ENCODE data around the gene ARHGEF40.

Gene ARHGEF40

GRCh38 chr14:21098892-21099595 is 28.9 kb downstream of the ARHGEF40 start:
- Mint-ChIP-seq H3K36me3 (ENCODE audit: low read depth) (no peaks in the 10 kb centered on the region), H3K27ac (no peak overlapping the region), H3K9me3 (no peaks in the 10 kb centered on the region), H3K4me3 (peak overlapping the region; percentile 86), H3K27me3 (ENCODE audit: low read depth) (peaks cover 13% of the 10 kb centered on the region), H3K4me1 (ENCODE audit: low read depth) (peaks cover 32% of the 10 kb centered on the region)
- no peak for DNase-seq (ENCODE audit: low spot score)

- no peak overlapping the region for H3K27ac Mint-ChIP-seq
- peaks cover 13% of the 10 kb centered on the region for H3K27me3 Mint-ChIP-seq (ENCODE audit: low read depth)
- no peak for DNase-seq (ENCODE audit: low spot score)
- H3K4me1 Mint-ChIP-seq (ENCODE audit: low read depth): peaks cover 33% of the 10 kb centered on the region
- H3K9me3 Mint-ChIP-seq: no peaks in the 10 kb centered on the region
- peak overlapping the region; percentile 86 for H3K4me3 Mint-ChIP-seq
- H3K36me3 Mint-ChIP-seq (ENCODE audit: low read depth): no peaks in the 10 kb centered on the region
Observed at GRCh38 chr14:21099596-21099985, 29.5 kb downstream of the ARHGEF40 start.

GRCh38 chr14:21100931-21101330 is 30.8 kb downstream of the ARHGEF40 start, which contains the start of gene TMEM253:
Gene TMEM253, plus strand, starts transcription at chr14:21101066. Its CDS starts 278 bp downstream, at chr14:21101344.
- peak within 1 kb of the TSS; percentile 89 for H3K4me3 Mint-ChIP-seq
- H3K4me1 Mint-ChIP-seq (ENCODE audit: low read depth): peaks cover 37% of the 10 kb centered on the region
- no peak for DNase-seq (ENCODE audit: low spot score)
- no peak within 1 kb of the TSS for H3K27ac Mint-ChIP-seq
- H3K36me3 Mint-ChIP-seq (ENCODE audit: low read depth): no peaks in the 10 kb centered on the region
- H3K9me3 Mint-ChIP-seq: no peaks in the 10 kb centered on the region
- peaks cover 13% of the 10 kb centered on the region for H3K27me3 Mint-ChIP-seq (ENCODE audit: low read depth)

GRCh38 chr14:21101802-21102413 is 31.8 kb downstream of the ARHGEF40 start:
- H3K9me3 Mint-ChIP-seq: no peaks in the 10 kb centered on the region
- H3K27me3 Mint-ChIP-seq (ENCODE audit: low read depth): peaks cover 13% of the 10 kb centered on the region
- H3K36me3 Mint-ChIP-seq (ENCODE audit: low read depth): no peaks in the 10 kb centered on the region
- DNase-seq (ENCODE audit: low spot score): peak; percentile 32
- H3K27ac Mint-ChIP-seq: peak overlapping the region; percentile 76
- peaks cover 40% of the 10 kb centered on the region for H3K4me1 Mint-ChIP-seq (ENCODE audit: low read depth)
- H3K4me3 Mint-ChIP-seq: peak overlapping the region; percentile 89

DNA sequence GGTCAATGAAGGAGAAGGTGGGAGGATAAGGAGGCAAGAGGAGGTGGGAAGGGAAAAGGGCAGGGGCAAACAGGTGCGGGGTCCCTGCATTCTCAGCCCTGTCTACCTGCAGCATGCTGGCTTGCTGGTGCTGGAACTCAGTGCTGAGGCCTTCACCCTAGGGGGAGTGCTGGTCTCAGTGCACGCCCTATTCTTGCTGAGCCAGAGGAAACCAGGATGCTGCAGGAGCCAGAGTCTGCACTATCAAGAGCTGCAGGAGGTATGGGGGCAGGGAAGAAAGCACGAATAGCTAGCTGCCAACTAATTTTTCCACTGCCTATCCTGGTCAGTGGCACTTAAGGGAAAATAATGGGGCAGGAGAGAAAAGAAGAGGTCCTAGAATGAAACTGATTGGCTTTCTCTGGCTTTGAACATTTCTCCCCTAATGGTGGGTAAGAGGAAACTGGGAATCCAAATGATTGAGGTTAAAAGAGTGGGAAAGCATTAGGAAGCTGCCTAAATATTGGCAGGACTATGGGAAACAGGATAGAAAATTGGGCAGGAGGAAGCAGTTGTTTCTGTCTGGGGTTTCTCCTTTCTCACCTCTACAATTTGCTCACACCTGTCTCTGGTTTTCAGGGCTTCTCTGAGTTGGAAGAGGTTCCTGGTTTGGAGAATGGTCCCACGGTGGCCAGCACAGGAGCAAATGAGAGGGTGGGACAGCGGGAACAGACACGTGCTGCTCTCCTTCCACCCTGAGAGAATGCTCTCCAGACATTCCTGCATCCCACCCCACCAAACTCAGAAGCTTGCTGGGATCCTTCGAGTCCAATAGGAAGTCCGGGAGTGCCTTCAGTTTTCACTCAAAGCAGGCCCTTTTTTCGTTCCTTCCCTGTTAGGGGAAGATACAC is 32.7 kb downstream of the ARHGEF40 start:
- Mint-ChIP-seq H3K27ac (peak overlapping the region; percentile 94), H3K4me3 (peak overlapping the region; percentile 89), H3K4me1 (ENCODE audit: low read depth) (peaks cover 37% of the 10 kb centered on the region), H3K36me3 (ENCODE audit: low read depth) (no peaks in the 10 kb centered on the region), H3K9me3 (no peaks in the 10 kb centered on the region), H3K27me3 (ENCODE audit: low read depth) (peaks cover 8% of the 10 kb centered on the region)
- no peak for DNase-seq (ENCODE audit: low spot score)

DNA sequence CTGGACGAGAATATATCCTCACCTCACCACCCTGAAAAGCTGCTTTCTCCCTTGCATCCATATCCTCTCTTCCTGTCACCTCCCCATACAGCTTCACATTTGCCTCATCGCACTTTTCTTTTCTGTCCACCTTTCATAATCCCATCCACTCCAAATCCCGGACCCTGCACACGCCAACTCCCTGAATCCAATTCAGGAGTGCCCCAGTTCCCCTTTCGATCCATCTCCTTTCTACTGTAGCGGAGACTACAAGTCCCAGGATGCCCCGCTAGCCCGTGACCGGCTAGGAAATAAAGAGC is 33.3 kb downstream of the ARHGEF40 start:
- H3K4me3 Mint-ChIP-seq: peak overlapping the region; percentile 89
- H3K4me1 Mint-ChIP-seq (ENCODE audit: low read depth): peaks cover 37% of the 10 kb centered on the region
- peak overlapping the region; percentile 94 for H3K27ac Mint-ChIP-seq
- no peaks in the 10 kb centered on the region for H3K36me3 Mint-ChIP-seq (ENCODE audit: low read depth)
- peaks cover 8% of the 10 kb centered on the region for H3K27me3 Mint-ChIP-seq (ENCODE audit: low read depth)
- no peak for DNase-seq (ENCODE audit: low spot score)
- H3K9me3 Mint-ChIP-seq: no peaks in the 10 kb centered on the region

DNA sequence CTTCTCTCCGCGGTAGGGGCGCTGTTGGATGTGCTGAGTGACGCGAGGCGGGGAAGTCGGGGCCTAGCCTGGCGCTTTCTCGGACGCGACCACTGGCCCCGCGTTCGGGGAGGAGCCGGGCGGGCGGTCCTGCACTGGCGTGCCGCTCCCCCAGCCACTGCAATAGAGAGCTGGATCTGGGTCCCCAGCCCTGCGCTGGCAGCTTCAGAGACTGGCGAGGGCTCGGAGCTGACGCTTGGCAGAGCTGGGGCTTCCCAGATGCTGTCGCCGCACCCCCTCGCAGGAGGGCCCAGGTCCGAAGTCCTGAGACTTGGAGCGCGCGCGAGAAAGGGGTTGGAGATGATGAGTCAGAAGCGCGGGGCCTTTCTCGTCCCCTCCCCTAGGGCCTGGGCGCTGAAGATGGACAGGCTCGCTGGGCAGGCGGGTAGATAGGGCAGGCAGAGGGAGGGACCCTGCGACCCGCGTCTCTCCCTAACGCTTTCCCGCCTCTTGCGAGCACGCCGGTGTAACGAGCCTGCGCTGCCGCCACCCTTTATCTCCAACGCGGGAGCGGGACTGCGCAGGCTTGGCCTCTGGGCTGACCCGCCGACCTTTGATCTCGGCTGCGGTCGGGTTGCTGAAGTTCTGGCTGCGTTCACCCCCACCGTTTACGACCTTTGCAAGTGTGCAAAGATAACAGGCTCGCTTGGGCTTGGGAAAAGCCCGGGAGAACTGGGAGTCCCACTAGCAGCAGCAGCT is 33.8 kb downstream of the ARHGEF40 start:
- H3K4me1 Mint-ChIP-seq (ENCODE audit: low read depth): peaks cover 35% of the 10 kb centered on the region
- H3K4me3 Mint-ChIP-seq: peak overlapping the region; percentile 89
- peaks cover 6% of the 10 kb centered on the region for H3K27me3 Mint-ChIP-seq (ENCODE audit: low read depth)
- H3K27ac Mint-ChIP-seq: peak overlapping the region; percentile 94
- H3K36me3 Mint-ChIP-seq (ENCODE audit: low read depth): no peaks in the 10 kb centered on the region
- no peaks in the 10 kb centered on the region for H3K9me3 Mint-ChIP-seq
- peak; percentile 92 for DNase-seq (ENCODE audit: low spot score)

- Mint-ChIP-seq H3K27ac (peak overlapping the region; percentile 94), H3K9me3 (no peaks in the 10 kb centered on the region), H3K4me3 (peak overlapping the region; percentile 89), H3K4me1 (ENCODE audit: low read depth) (peaks cover 32% of the 10 kb centered on the region), H3K36me3 (ENCODE audit: low read depth) (no peaks in the 10 kb centered on the region), H3K27me3 (ENCODE audit: low read depth) (no peaks in the 10 kb centered on the region)
- peak; percentile 57 for DNase-seq (ENCODE audit: low spot score)
Observed at GRCh38 chr14:21104448-21105060, 34.5 kb downstream of the ARHGEF40 start.

DNA sequence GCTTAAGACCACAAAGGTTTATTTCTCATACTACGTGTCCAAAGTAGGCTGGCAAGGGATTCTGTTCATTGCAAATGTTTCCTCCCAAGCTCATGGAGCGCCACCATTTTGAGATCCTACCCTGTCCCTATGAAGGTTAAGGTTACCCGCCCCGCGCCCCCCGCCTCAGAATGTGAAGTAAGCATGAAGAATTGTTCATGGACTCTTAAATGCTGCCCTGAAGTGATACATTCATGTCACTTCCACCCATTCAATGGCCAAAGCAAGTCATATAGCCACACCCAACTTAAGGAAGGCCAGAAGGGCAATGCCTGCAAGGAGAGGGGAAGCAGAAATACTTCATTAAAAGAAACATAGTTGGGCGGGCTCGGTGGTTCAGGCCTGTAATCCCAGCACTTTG is 35.0 kb downstream of the ARHGEF40 start:
- H3K4me1 Mint-ChIP-seq (ENCODE audit: low read depth): peaks cover 35% of the 10 kb centered on the region
- no peaks in the 10 kb centered on the region for H3K36me3 Mint-ChIP-seq (ENCODE audit: low read depth)
- DNase-seq (ENCODE audit: low spot score): no peak
- H3K9me3 Mint-ChIP-seq: no peaks in the 10 kb centered on the region
- no peaks in the 10 kb centered on the region for H3K27me3 Mint-ChIP-seq (ENCODE audit: low read depth)
- no peak overlapping the region for H3K27ac Mint-ChIP-seq
- peak overlapping the region; percentile 89 for H3K4me3 Mint-ChIP-seq

DNA sequence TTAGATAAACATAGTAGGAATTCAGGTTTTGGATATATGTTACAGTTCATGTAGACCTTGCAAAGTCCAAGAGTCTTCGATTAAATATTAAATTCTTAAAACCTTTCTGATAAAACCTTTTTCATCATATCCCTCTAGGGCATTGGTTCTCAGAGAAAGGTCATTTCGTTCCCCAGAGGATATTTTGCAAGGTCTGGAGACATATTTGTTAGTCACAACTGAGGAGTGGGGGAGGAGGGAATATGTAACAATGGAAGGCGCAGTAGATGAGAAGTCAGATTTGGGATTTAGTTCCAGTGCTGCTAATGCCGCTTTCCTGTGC is 36.0 kb downstream of the ARHGEF40 start:
- H3K36me3 Mint-ChIP-seq (ENCODE audit: low read depth): no peaks in the 10 kb centered on the region
- H3K4me3 Mint-ChIP-seq: no peak overlapping the region
- no peaks in the 10 kb centered on the region for H3K27me3 Mint-ChIP-seq (ENCODE audit: low read depth)
- H3K4me1 Mint-ChIP-seq (ENCODE audit: low read depth): peaks cover 32% of the 10 kb centered on the region
- H3K9me3 Mint-ChIP-seq: no peaks in the 10 kb centered on the region
- DNase-seq (ENCODE audit: low spot score): no peak
- no peak overlapping the region for H3K27ac Mint-ChIP-seq

GRCh38 chr14:21106498-21107282 is 36.6 kb downstream of the ARHGEF40 start:
- H3K27ac Mint-ChIP-seq: no peak overlapping the region
- peaks cover 32% of the 10 kb centered on the region for H3K4me1 Mint-ChIP-seq (ENCODE audit: low read depth)
- H3K27me3 Mint-ChIP-seq (ENCODE audit: low read depth): no peaks in the 10 kb centered on the region
- peak overlapping the region; percentile 28 for H3K4me3 Mint-ChIP-seq
- peak; percentile 72 for DNase-seq (ENCODE audit: low spot score)
- H3K9me3 Mint-ChIP-seq: no peaks in the 10 kb centered on the region
- no peaks in the 10 kb centered on the region for H3K36me3 Mint-ChIP-seq (ENCODE audit: low read depth)

DNA sequence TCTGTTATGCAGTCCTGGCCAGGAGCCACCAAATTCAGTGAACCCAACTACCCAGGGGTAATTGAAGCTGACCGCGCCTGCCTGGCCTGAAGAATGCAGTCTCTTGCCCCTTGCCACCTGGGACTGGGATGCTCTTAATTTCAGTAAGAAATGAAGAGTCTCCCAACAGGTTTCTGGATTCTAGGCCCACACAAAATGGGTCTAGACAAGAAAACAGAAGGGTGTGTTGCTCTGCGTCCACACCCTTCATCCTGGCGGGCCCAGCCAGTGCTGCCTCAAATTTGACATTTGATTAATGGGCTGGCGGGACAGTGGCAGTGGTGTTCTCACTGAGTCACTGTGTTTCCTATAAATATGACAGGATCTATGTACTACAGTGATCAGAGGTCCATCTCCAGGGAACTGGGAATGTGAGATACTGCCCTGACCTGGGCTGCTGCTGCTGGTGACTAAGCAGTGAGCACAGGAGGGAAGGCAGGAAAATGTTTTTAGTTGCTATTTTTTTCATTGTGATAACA is 37.2 kb downstream of the ARHGEF40 start:
- Mint-ChIP-seq H3K4me1 (ENCODE audit: low read depth) (peaks cover 25% of the 10 kb centered on the region), H3K36me3 (ENCODE audit: low read depth) (no peaks in the 10 kb centered on the region), H3K4me3 (no peak overlapping the region), H3K27ac (no peak overlapping the region), H3K9me3 (no peaks in the 10 kb centered on the region), H3K27me3 (ENCODE audit: low read depth) (no peaks in the 10 kb centered on the region)
- no peak for DNase-seq (ENCODE audit: low spot score)

DNA sequence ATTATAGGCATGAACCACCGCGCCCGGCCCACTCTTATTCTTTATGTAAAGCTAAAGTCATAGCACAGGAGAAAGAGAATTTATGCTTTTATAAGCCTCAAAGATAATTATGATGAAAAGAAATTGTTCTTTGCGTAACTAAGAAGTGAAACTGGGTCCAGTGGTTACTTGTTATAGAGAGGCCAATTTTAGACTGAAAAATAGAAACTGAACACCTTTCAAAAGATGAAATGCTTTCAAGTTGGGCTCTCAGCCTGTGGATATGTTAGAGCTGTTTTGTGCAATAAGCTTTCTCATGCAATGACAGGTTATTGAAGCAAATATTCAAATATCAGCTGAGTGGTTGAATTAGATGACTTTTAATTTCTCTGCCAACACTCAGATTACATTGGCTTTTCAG is 38.7 kb downstream of the ARHGEF40 start:
- no peak overlapping the region for H3K4me3 Mint-ChIP-seq

More for the DNA sequence above, 38.7 kb downstream of the ARHGEF40 start:
- Mint-ChIP-seq H3K27me3 (ENCODE audit: low read depth) (no peaks in the 10 kb centered on the region), H3K36me3 (ENCODE audit: low read depth) (no peaks in the 10 kb centered on the region), H3K9me3 (no peaks in the 10 kb centered on the region), H3K4me1 (ENCODE audit: low read depth) (peaks cover 16% of the 10 kb centered on the region), H3K27ac (no peak overlapping the region)
- DNase-seq (ENCODE audit: low spot score): no peak
